ENCODE data around the gene ECM2. TPM values are rescaled to one million over a fixed set of nuclear protein-coding genes. Genes with fewer than 3 reads are reported as not detected.

ECM2 gene
- total and polyA plus RNA-seq, 2 of the 8 experiments (the other 6 are each of a cell fraction or from before 2014, with no cell fraction given) = not detected

GRCh38 chr9:92504881-92505280 is 30.9 kb downstream of the ECM2 start (continued):
- TF ChIP-seq KDM4A (IDR thresholded peaks at IDR 0.05; ENCODE audit: low read depth, low read length, severe bottlenecking) (no peak), CBX8 (IDR thresholded peaks at IDR 0.05; ENCODE audit: borderline replicate concordance, low read depth, low read length) (no peak), NRF1 (IDR thresholded peaks at IDR 0.05; ENCODE audit: low read depth, low read length) (no peak)
